HS-27A (cell line): ENCODE measurements around the gene KIF16B.
"Not testable (repeated sequence)": the region's sequence is repeated elsewhere in the genome, so short reads cannot be mapped to it uniquely, and the experiment has no call there.

Experiments
- DNase-seq: peaks from one replicate; pipeline ENCODE4 v3.0.0-alpha.2; 2012; ENCODE audit warnings: low read depth, missing footprints

Gene KIF16B

GRCh38 chr20:16595376-16595775 lies 22.1 kb upstream of the KIF16B start:
- no peak for DNase-seq

GRCh38 chr20:16590041-16590633 lies 16.9 kb upstream of the KIF16B start:
- no peak for DNase-seq

GRCh38 chr20:16589623-16590022 lies 16.4 kb upstream of the KIF16B start:
- no peak for DNase-seq

GRCh38 chr20:16588241-16588640 lies 15.0 kb upstream of the KIF16B start:
- DNase-seq, result no peak

- no peak for DNase-seq
Measured at GRCh38 chr20:16587066-16587465, 13.8 kb upstream of the KIF16B start.

- DNase-seq, result no peak
Measured at GRCh38 chr20:16583474-16583873, 10.2 kb upstream of the KIF16B start.

- no peak for DNase-seq
Measured at GRCh38 chr20:16581241-16581640, 8.0 kb upstream of the KIF16B start.

GRCh38 chr20:16580620-16581019 lies 7.4 kb upstream of the KIF16B start:
- DNase-seq, result no peak

GRCh38 chr20:16580147-16580546 lies 6.9 kb upstream of the KIF16B start:
- DNase-seq, result no peak

- no peak for DNase-seq
Measured at GRCh38 chr20:16576219-16576618, 3.0 kb upstream of the KIF16B start.

GRCh38 chr20:16575390-16576140 lies 2.3 kb upstream of the KIF16B start:
- DNase-seq, result no peak

- no peak for DNase-seq
Measured at GRCh38 chr20:16574656-16575355, 1.6 kb upstream of the KIF16B start.

- no peak for DNase-seq
Measured at GRCh38 chr20:16571333-16571732, 1.9 kb downstream of the KIF16B start.

- DNase-seq, result no peak
Measured at GRCh38 chr20:16569246-16570153, 3.7 kb downstream of the KIF16B start.

GRCh38 chr20:16566080-16566479 lies 7.2 kb downstream of the KIF16B start:
- DNase-seq, result no peak

GRCh38 chr20:16564079-16564478 lies 9.2 kb downstream of the KIF16B start:
- not testable (repeated sequence) for DNase-seq

- DNase-seq, result no peak
Measured at GRCh38 chr20:16563066-16563806, 10.0 kb downstream of the KIF16B start.

GRCh38 chr20:16562259-16562658 lies 11.0 kb downstream of the KIF16B start:
- DNase-seq, result no peak

GRCh38 chr20:16560661-16561060 lies 12.6 kb downstream of the KIF16B start:
- no peak for DNase-seq

GRCh38 chr20:16560216-16560615 lies 13.0 kb downstream of the KIF16B start:
- no peak for DNase-seq

GRCh38 chr20:16556301-16556700 lies 16.9 kb downstream of the KIF16B start:
- no peak for DNase-seq
